AG04450 (cell line): ENCODE data around the gene CAVIN4. TPM values are rescaled to one million over a fixed set of nuclear protein-coding genes. Genes with fewer than 3 reads are reported as not detected.

Experiments
- CTCF ChIA-PET: fragments of 300-600, 350-600 bp; formaldehyde crosslinking; extraction: SDS; loops from one replicate; lab custom pipeline; 2022; ENCODE audit warnings: antibody characterized with exemption, inconsistent platforms; lab: Charles Lee
- POLR2A ChIA-PET: fragments of 350-600 bp; formaldehyde crosslinking; extraction: SDS; loops from one replicate; lab custom pipeline; 2021; ENCODE audit warnings: antibody characterized with exemption, inconsistent platforms; lab: Yijun Ruan, JAX
- DNase-seq: peaks from one replicate; pipeline ENCODE4 v3.0.0-alpha.2; 2011; ENCODE audit warnings: low read depth, low spot score
- H3K27ac ChIP-seq: one replicate; pipeline ENCODE4 v1.5.1; 2012; ENCODE audit warnings: low read depth, low read length, control low read depth
- H3K27me3 ChIP-seq: one replicate; pipeline ENCODE4 v1.6.0; 2012; ENCODE audit warnings: low read length; ENCODE audit not compliant: control insufficient read depth, insufficient read depth
- H3K4me3 ChIP-seq: 2 replicates; pipeline ENCODE4 v1.5.1; 2011; ENCODE audit warnings: mild to moderate bottlenecking, low read depth, low read length, control low read depth
- H3K9me3 ChIP-seq: 2 replicates; pipeline ENCODE4 v1.5.1; 2012; ENCODE audit warnings: low read length; ENCODE audit not compliant: control insufficient read depth, insufficient read depth
- CTCF ChIP-seq: IDR thresholded peaks from 2 replicates; pipeline ENCODE4 v1.5.1; 2011; ENCODE audit warnings: low read depth, low read length, control low read depth, inconsistent platforms
- polyA plus RNA-seq: library from polyadenylated mRNA; depleted of rRNA; stranded (reverse); fragments of >200 nt; gene quantifications from 2 replicates; pipeline ENCODE4 v1.2.3, GENCODE V29; 2011

CAVIN4 gene
- polyA plus RNA-seq, 1 experiment, result 0.71 TPM

- CTCF ChIA-PET, result interaction anchor here (0.6 to 1.2 kb wide), 2 partner anchors 45 to 50 kb away, joined by 4 to 5 read pairs; no protein-coding TSS in a partner anchor
- POLR2A ChIA-PET, result no interaction called here
- Histone ChIP-seq H3K4me3 (no peak overlapping the region), H3K27me3 (no peaks in the 10 kb centered on the region), H3K9me3 (no peaks in the 10 kb centered on the region), H3K27ac (no peak overlapping the region)
- DNase-seq, result no peak
- TF ChIP-seq CTCF, result no peak
Measured at GRCh38 chr9:100555471-100555870, 22.4 kb upstream of the CAVIN4 start.

- no peaks in the 10 kb centered on the region for H3K27me3 ChIP-seq
- DNase-seq, result no peak
- TF ChIP-seq CTCF, result no peak
- no peak overlapping the region for H3K27ac ChIP-seq
- POLR2A ChIA-PET, result no interaction called here
- H3K4me3 ChIP-seq, result no peak overlapping the region
- no peaks in the 10 kb centered on the region for H3K9me3 ChIP-seq
- CTCF ChIA-PET, result interaction anchor here (0.8 to 1.1 kb wide), 2 partner anchors 9 to 45 kb away, joined by 3 to 4 read pairs; no protein-coding TSS in a partner anchor
Measured at GRCh38 chr9:100557053-100557452, 20.8 kb upstream of the CAVIN4 start.

GRCh38 chr9:100561256-100561655 lies 16.6 kb upstream of the CAVIN4 start:
- Histone ChIP-seq H3K9me3 (no peaks in the 10 kb centered on the region), H3K4me3 (no peak overlapping the region), H3K27me3 (no peaks in the 10 kb centered on the region), H3K27ac (no peak overlapping the region)
- no peak for TF ChIP-seq CTCF
- CTCF ChIA-PET, result no interaction called here
- DNase-seq, result no peak
- POLR2A ChIA-PET, result no interaction called here

GRCh38 chr9:100567856-100568255 lies 10.0 kb upstream of the CAVIN4 start:
- POLR2A ChIA-PET, result no interaction called here
- H3K4me3 ChIP-seq, result no peak overlapping the region
- no peak for DNase-seq
- H3K27me3 ChIP-seq, result no peaks in the 10 kb centered on the region
- no peak overlapping the region for H3K27ac ChIP-seq
- no peaks in the 10 kb centered on the region for H3K9me3 ChIP-seq
- CTCF ChIA-PET, result no interaction called here
- no peak for TF ChIP-seq CTCF

- CTCF ChIA-PET, result no interaction called here
- POLR2A ChIA-PET, result no interaction called here
Measured at GRCh38 chr9:100573655-100574260, 4.1 kb upstream of the CAVIN4 start.

More at GRCh38 chr9:100573655-100574260, 4.1 kb upstream of the CAVIN4 start:
- Histone ChIP-seq H3K27ac (no peak overlapping the region), H3K4me3 (no peak overlapping the region), H3K9me3 (no peaks in the 10 kb centered on the region), H3K27me3 (no peaks in the 10 kb centered on the region)
- no peak for DNase-seq
- TF ChIP-seq CTCF, result no peak
